Erythroblast (primary cell): Measurements from ENCODE around the gene DIP2C.

ENCODE experiments used
- GATA1 ChIP-seq: IDR thresholded peaks from 2 replicates; pipeline ENCODE4 v1.6.1; 2011; ENCODE audit warnings: low read depth, mild to moderate bottlenecking, control low read depth, low read length, moderate library complexity
- POLR2A ChIP-seq: IDR thresholded peaks from 2 replicates; pipeline ENCODE4 v1.6.1; 2011; ENCODE audit warnings: mild to moderate bottlenecking, low read length

DNA sequence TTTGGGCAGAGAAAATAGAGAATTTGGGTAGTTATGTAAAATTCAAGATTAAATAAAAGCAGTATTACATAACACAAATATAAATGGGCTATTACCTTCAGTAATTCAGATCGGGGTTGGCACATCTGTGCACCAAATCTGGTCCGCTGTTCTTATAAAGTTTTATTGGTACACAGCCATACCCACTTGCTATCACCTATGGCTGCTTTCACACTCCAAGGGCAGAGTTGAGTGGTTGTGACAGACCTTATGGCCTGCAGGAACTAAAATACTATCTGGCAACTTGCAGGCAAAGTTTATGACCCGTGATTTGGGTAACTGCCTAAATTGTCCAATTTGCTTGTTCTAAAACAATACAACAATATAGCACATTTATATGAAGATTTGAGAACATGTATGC, 249.3 kb downstream of the DIP2C start:
- TF ChIP-seq POLR2A (no peak), GATA1 (no peak)
